Loucy (cell line): ENCODE results near the gene PLS3.

Source experiments
- H2AFZ ChIP-seq: fragments of 200-600 bp; sonication (generic); 2 replicates; pipeline ENCODE4 v1.6.0; 2016; ENCODE audit warnings: antibody characterized with exemption, mild to moderate bottlenecking, low read length, moderate library complexity
- H3F3A ChIP-seq: fragments of 200-600 bp; 2 replicates; pipeline ENCODE4 v1.6.0; 2016; ENCODE audit warnings: antibody characterized with exemption, low read depth, mild to moderate bottlenecking
- H3K27me3 ChIP-seq: fragments of 200-600 bp; sonication (generic); 2 replicates; pipeline ENCODE4 v1.6.1; 2014; ENCODE audit warnings: low read length, mild to moderate bottlenecking; ENCODE audit not compliant: insufficient read depth, poor library complexity, severe bottlenecking
- H3K36me3 ChIP-seq: fragments of 200-600 bp; sonication (generic); 2 replicates; pipeline ENCODE4 v1.6.1; 2016; ENCODE audit warnings: low read length; ENCODE audit not compliant: insufficient read depth
- H3K4me1 ChIP-seq: fragments of 200-600 bp; sonication (generic); 2 replicates; pipeline ENCODE4 v1.5.1; 2014; ENCODE audit warnings: low read length, mild to moderate bottlenecking; ENCODE audit not compliant: insufficient read depth, poor library complexity, severe bottlenecking
- H3K4me2 ChIP-seq: fragments of 200-600 bp; sonication (generic); 2 replicates; pipeline ENCODE4 v1.6.0; 2014; ENCODE audit warnings: antibody characterized with exemption, low read length, low read depth, mild to moderate bottlenecking; ENCODE audit not compliant: poor library complexity, severe bottlenecking
- H3K4me3 ChIP-seq: fragments of 200-600 bp; sonication (generic); 2 replicates; pipeline ENCODE4 v1.5.1; 2014; ENCODE audit warnings: low read length, mild to moderate bottlenecking, mixed read lengths; ENCODE audit not compliant: poor library complexity, severe bottlenecking
- H3K79me2 ChIP-seq: fragments of 200-600 bp; sonication (generic); 2 replicates; pipeline ENCODE4 v1.6.1; 2014; ENCODE audit warnings: low read length; ENCODE audit not compliant: insufficient read depth
- H3K9ac ChIP-seq: fragments of 200-600 bp; sonication (generic); 2 replicates; pipeline ENCODE4 v1.6.0; 2014; ENCODE audit warnings: mild to moderate bottlenecking, low read depth, low read length, moderate library complexity; ENCODE audit not compliant: poor library complexity, severe bottlenecking
- H3K9me2 ChIP-seq: fragments of 200-600 bp; sonication (generic); replicated peaks from 2 replicates; pipeline ENCODE4 v1.6.1; 2016; ENCODE audit warnings: low read depth, low read length, mixed read lengths
- H3K9me3 ChIP-seq: fragments of 200-600 bp; sonication (generic); 2 replicates; pipeline ENCODE4 v1.6.1; 2014; ENCODE audit warnings: mild to moderate bottlenecking, antibody characterized with exemption, low read length, low read depth; ENCODE audit not compliant: insufficient read depth
- H4K20me1 ChIP-seq: fragments of 200-600 bp; sonication (generic); 2 replicates; pipeline ENCODE4 v1.6.0; 2014; ENCODE audit warnings: antibody characterized with exemption, low read length, mild to moderate bottlenecking; ENCODE audit not compliant: insufficient read depth, poor library complexity, severe bottlenecking
- CTCF ChIP-seq: fragments of 200-600 bp; sonication (generic); conservative IDR thresholded peaks from 2 replicates; pipeline ENCODE4 v1.5.1; 2014; ENCODE audit warnings: mild to moderate bottlenecking, antibody characterized with exemption, low read length
- EZH2phosphoT487 ChIP-seq: fragments of 200-600 bp; IDR thresholded peaks from 2 replicates; pipeline ENCODE4 v1.6.1; 2018; ENCODE audit warnings: antibody characterized with exemption, mild to moderate bottlenecking, moderate library complexity, borderline replicate concordance

The PLS3 gene

GRCh38 chrX:115522952-115523351 is 38.0 kb upstream of the PLS3 start:
- H3K4me3 ChIP-seq, result no peak overlapping the region
- H2AFZ ChIP-seq, result no peak overlapping the region
- no peak overlapping the region for H3K4me2 ChIP-seq
- no peaks in the 10 kb centered on the region for H3K79me2 ChIP-seq
- H3K36me3 ChIP-seq, result no peaks in the 10 kb centered on the region
- H3K27me3 ChIP-seq, result no peaks in the 10 kb centered on the region
- TF ChIP-seq CTCF, result no peak
- no peak for TF ChIP-seq EZH2phosphoT487
- H3K9me3 ChIP-seq, result no peaks in the 10 kb centered on the region
- H3F3A ChIP-seq, result no peaks in the 10 kb centered on the region
- no peaks in the 10 kb centered on the region for H3K9me2 ChIP-seq
- H4K20me1 ChIP-seq, result no peaks in the 10 kb centered on the region
- no peaks in the 10 kb centered on the region for H3K4me1 ChIP-seq
- H3K9ac ChIP-seq, result no peak overlapping the region

GRCh38 chrX:115525486-115525885 is 35.5 kb upstream of the PLS3 start:
- Histone ChIP-seq H3K79me2 (no peaks in the 10 kb centered on the region), H3K27me3 (no peaks in the 10 kb centered on the region), H3K4me1 (no peaks in the 10 kb centered on the region), H3K36me3 (no peaks in the 10 kb centered on the region), H3F3A (no peaks in the 10 kb centered on the region), H2AFZ (no peak overlapping the region), H3K9me3 (no peaks in the 10 kb centered on the region), H3K4me3 (no peak overlapping the region), H4K20me1 (no peaks in the 10 kb centered on the region), H3K9ac (no peak overlapping the region), H3K4me2 (no peak overlapping the region), H3K9me2 (no peaks in the 10 kb centered on the region)
- TF ChIP-seq EZH2phosphoT487, result no peak
- no peak for TF ChIP-seq CTCF

- no peak overlapping the region for H3K4me3 ChIP-seq
- no peak overlapping the region for H3K9ac ChIP-seq
- no peaks in the 10 kb centered on the region for H3K4me1 ChIP-seq
- no peak overlapping the region for H3K4me2 ChIP-seq
- no peaks in the 10 kb centered on the region for H3K79me2 ChIP-seq
- no peaks in the 10 kb centered on the region for H3K9me3 ChIP-seq
- H4K20me1 ChIP-seq, result no peaks in the 10 kb centered on the region
- no peak overlapping the region for H2AFZ ChIP-seq
- no peaks in the 10 kb centered on the region for H3K36me3 ChIP-seq
- TF ChIP-seq EZH2phosphoT487 (no peak), CTCF (no peak)
- H3K9me2 ChIP-seq, result no peaks in the 10 kb centered on the region
- no peaks in the 10 kb centered on the region for H3F3A ChIP-seq
- H3K27me3 ChIP-seq, result no peaks in the 10 kb centered on the region
These were observed 29.1 kb upstream of the PLS3 start for GRCh38 chrX:115531818-115532403.
